Endometrium (tissue), 2 donors: ENCODE results near the gene GGT1.
"Not testable (repeated sequence)": the region's sequence is repeated elsewhere in the genome, so short reads cannot be mapped to it uniquely, and the experiment has no call there.

Experiments
- FAIRE-seq: peaks from 2 replicates; lab custom pipeline; 2012; peaks lifted over from hg19 to GRCh38; lab: Jason Lieb, UNC
- donor health status: control.
- donor health status: control.

The GGT1 gene

DNA sequence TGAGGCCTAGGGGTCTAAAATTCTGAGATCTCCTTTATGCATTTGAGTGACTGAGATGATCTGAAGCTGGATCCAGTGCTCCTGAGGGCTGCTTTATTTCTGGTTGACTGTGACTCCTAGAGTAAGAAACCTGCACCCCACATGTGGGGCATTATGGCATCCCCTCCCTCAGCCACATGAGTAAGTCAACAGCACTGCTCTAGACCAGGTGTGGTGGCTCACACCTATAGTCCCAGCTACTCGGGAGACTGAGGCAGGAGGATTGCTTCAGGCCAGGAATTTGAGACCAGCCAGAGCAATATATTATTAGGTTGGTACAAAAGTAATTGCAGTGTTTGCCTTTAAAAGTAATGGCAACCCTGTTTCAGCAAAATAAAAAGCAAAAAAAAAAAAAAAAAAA is 39.3 kb downstream of the GGT1 start:
- FAIRE-seq, result not testable (repeated sequence)

DNA sequence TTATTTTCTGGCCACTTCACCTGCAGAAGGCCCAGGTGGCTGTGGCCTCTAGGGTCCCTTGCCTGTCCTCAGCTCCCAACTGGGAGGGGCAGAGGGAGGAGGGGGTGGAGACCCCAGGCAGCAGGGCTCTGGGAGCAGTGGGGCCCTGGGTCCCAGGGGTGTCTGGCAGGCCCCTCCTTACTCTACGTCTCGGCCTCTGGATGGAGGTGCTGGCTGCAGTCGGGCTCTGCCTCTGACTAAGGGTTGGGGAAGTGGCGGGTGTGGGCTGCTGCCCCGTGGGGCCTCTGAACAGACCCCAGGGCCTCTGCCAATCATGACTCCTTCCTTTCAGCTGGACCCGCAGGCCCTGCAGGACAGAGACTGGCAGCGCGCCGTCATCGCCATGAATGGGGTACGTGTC is 41.4 kb downstream of the GGT1 start:
- FAIRE-seq, result not testable (repeated sequence)

DNA sequence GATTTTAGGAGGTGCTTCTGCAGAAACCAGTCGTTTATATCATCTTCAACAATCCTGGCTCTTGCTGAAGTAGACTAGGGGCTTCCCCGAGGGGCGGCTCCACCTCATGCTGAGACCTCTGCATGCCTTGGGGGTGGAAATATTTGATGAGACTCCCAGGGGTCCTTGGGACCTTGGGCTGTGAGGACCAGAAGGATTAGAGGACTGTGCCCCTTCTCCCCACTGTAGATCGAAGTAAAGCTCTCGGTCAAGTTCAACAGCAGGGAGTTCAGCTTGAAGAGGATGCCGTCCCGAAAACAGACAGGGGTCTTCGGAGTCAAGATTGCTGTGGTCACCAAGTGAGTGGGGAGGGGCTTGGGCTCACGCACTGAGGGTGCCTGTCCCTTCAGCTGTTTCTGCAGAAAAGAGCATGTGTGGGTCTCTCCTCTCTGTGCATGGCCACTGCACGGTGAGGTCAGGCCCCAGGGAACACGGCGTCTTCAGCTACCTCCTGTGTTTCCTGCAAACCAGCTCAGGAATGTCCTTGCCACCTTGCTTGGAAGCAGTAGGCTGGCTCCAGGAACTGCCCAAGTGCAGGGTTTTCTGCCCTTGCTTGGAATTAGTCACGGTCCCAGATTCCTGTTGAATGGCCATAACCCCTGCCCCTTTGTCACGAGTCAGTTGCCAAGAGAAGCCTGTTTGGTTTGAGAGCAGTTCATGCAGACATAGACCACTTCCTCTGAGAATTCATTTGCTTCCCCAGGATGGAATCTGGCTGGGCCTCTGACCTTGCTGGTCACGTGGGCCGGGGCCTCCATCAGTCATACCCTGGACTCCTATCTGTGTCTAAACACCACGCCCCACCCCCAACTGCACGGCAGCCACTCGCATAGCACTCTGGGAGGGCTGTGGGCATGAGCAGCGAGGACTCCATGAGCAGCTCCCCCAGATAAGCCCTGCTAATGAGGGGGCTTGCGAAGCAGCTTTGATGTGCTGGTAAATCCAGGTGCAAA is 42.7 kb downstream of the GGT1 start:
- not testable (repeated sequence) for FAIRE-seq

DNA sequence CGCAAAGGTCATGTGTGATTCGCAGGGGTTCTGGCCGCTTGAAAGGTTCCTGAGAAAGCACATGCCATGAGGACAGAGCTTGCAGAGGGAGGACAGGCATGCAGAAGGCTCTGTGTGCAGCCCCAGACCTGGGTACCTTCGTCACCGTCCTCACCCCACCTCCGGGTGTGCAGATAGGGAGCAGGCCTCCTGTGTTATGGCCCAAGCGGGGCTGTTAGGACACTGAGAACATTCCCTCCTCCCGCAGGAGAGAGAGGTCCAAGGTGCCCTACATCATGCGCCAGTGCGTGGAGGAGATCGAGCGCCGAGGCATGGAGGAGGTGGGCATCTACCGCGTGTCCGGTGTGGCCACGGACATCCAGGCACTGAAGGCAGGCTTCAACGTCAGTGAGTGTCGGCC is 43.8 kb downstream of the GGT1 start:
- FAIRE-seq, result not testable (repeated sequence)

DNA sequence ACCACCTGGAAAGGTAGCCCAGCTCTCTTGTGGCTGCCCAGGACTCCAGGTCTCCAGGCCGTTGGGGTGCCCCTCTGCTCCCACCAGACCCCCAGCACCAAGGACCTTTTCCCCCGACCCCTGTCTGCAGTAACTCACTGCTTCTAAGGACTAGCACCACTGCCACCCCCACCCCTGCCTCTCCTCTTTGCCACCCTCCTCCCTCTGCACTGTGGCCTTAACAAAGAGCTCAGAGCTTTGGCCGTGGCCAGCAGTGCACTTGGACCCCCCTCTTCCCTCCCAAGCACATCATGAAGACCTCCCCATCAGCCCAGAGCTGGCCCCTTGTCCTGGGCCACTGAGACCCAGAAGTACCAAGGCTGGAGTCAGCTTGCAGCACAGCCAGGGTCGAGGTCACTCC is 46.4 kb downstream of the GGT1 start:
- FAIRE-seq, result not testable (repeated sequence)

DNA sequence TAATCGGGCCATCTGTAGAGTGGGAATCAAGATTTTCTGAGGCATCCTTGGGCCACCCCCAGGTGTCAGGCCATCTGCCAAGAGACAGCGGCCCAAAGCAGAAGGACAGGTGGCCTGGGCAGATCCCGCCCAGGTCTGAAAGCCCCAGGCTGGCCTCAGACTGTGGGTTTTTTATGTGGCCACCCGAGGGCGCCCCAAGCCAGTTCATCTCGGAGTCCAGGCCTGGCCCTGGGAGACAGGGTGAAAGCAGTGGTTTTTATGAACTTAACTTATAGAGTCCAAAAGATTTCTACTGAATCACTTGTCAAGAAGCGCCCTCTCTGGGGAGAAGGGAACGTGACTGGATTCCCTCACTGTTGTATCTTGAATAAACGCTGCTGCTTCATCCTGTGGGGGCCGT is 47.9 kb downstream of the GGT1 start:
- FAIRE-seq, result peak; percentile 35

DNA sequence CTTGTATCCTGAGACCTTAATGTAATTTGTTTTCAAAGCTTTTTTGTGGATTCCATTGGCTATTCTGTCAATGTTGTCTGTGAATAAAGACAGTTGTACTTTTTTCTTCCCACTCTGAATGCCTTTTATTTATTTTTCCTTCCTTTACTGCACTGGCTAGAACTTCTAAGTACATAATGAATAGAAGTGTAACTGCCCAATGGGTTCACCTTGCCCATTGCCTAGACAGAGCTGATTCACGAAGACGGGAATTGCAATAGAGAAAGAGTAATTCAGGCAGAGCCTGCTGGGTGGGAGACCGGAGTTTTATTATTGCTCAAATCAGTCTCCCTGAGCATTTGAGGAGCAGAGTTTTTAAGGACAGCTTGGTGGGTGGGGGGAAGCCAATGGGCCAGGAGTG is 62.4 kb downstream of the GGT1 start:
- FAIRE-seq, result not testable (repeated sequence)

DNA sequence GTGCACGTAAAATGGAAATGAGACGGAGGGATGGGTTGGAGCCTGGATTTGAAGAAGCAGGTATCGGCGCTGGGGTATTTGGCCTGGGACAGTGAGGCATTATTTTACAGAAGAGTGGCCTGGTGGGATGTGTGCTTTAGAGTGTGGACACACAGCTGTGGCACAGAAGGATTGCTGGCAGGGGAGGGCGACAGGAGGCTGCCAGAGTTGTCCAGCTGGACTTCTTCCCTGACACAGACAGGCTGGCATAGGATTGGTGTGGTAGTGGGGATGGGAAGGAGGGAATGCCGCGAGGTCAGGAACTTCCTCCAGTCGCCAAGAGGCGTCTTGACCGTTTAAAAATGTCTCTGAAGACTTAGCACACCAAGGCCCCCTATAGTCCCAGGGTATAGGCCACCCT is 64.9 kb downstream of the GGT1 start:
- FAIRE-seq, result not testable (repeated sequence)

DNA sequence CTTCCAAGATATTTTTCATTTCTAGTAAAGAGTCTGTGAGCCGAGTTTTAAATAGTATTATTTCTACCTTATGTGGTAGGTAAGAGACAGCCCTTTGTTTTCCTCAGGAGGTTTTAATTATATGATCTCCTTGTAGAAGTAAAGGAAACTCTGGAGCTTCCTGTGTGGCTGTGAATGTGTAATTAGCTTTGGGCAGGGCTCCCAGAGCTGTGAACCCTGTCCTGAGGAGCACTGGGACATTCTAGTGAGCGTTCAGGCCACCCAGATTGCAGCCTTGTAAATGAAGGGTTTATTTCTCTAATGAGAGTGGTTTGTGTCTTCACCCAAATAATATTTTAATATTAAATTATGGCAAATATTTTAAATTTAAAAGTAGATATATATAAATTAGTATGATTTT is 69.5 kb downstream of the GGT1 start:
- peak; percentile 96 for FAIRE-seq
